Activated CD8-positive, alpha-beta T cell treated with anti-CD3 and anti-CD28 coated beads for 36 hours (primary cell): ENCODE results near the gene SETBP1. TPM values are rescaled to one million over a fixed set of nuclear protein-coding genes. Genes with fewer than 3 reads are reported as not detected.

Source experiments
- ATAC-seq: fragments of 200-7000 bp; cut with Tn5 transposase; one replicate; pipeline ENCODE4 v1.10.0; 2021; ENCODE audit warnings: mild to moderate bottlenecking, moderate library complexity
- CTCF ChIA-PET: fragments of 350-600 bp; sonication (Branson Sonifier 250); formaldehyde crosslinking; loops from one replicate; lab custom pipeline; 2021; ENCODE audit warnings: antibody characterized with exemption; lab: Charles Lee
- POLR2A ChIA-PET: fragments of 350-600 bp; sonication (Branson Sonifier 250); formaldehyde crosslinking; loops from one replicate; lab custom pipeline; 2021; ENCODE audit warnings: antibody characterized with exemption; lab: Charles Lee
- DNase-seq: peaks from one replicate; pipeline ENCODE4 v3.0.0-alpha.2; 2020
- H3K27ac Mint-ChIP-seq: one replicate; pipeline ENCODE4 v1.8.0; 2021; ENCODE audit warnings: mild to moderate bottlenecking, mixed read lengths
- H3K27me3 Mint-ChIP-seq: one replicate; pipeline ENCODE4 v1.8.0; 2021; ENCODE audit warnings: mixed read lengths
- H3K36me3 Mint-ChIP-seq: one replicate; pipeline ENCODE4 v1.8.0; 2021; ENCODE audit warnings: low read depth, mixed read lengths
- H3K4me1 Mint-ChIP-seq: one replicate; pipeline ENCODE4 v1.8.0; 2021; ENCODE audit warnings: low read depth, mixed read lengths
- H3K4me3 Mint-ChIP-seq: one replicate; pipeline ENCODE4 v1.8.0; 2021; ENCODE audit warnings: mild to moderate bottlenecking, moderate library complexity, mixed read lengths
- H3K9me3 Mint-ChIP-seq: one replicate; pipeline ENCODE4 v1.8.0; 2021; ENCODE audit warnings: mixed read lengths
- CTCF ChIP-seq: fragments of 200-600 bp; IDR thresholded peaks from one replicate; pipeline ENCODE4 v1.8.0; 2022; ENCODE audit warnings: antibody characterized with exemption, mild to moderate bottlenecking
- intact Hi-C: fragments of 100-400 bp; cut with micrococcal nuclease; formaldehyde crosslinking; loops from one replicate; pipeline ENCODE4 v1.10.0; 2022
- total RNA-seq, 2 experiments: library from RNA; stranded (reverse); gene quantifications; one replicate each; pipeline ENCODE4 v1.2.3, GENCODE V29; 2021

Gene SETBP1
- total RNA-seq, 2 experiments from 2014 or later = 10.2 to 10.4 TPM

GRCh38 chr18:44793685-44794084, 113.0 kb downstream of the SETBP1 start:
- ATAC-seq (no peak), DNase-seq (no peak)
- Mint-ChIP-seq H3K4me3 (no peak overlapping the region), H3K36me3 (no peaks in the 10 kb centered on the region), H3K27me3 (no peaks in the 10 kb centered on the region), H3K27ac (no peak overlapping the region), H3K9me3 (no peaks in the 10 kb centered on the region), H3K4me1 (peaks cover 34% of the 10 kb centered on the region)
- ChIA-PET CTCF (interaction anchor here (1.6 kb wide), 1 partner anchor 13 kb away, joined by 3 read pairs; no protein-coding TSS in a partner anchor), POLR2A (interaction anchor here (0.7 kb wide), 1 partner anchor 44 kb away, joined by 3 read pairs; no protein-coding TSS in a partner anchor)
- no peak for TF ChIP-seq CTCF
- intact Hi-C loops = no loop called here

DNA sequence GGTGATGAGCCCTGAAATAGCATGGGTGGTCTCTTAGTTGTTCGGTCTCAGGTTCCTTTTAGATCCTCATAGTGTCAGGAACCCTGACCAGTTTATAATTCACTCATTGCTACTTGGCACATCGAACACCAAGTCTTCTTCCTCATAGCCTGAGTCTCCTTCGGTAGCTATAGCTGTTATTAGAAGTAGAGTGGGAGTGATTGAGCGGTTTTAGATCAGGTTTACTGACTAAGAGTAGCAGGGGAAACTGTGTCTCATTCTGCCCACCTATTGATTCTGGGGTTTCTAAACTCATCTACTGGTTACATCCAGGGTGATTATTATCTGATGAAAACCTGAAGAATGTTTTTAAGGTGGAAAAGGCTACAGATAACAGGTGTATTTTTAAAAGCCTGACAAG, 114.6 kb downstream of the SETBP1 start:
- ChIA-PET CTCF (interaction anchor here (0.7 kb wide), 1 partner anchor 28 kb away, joined by 3 read pairs; no protein-coding TSS in a partner anchor), POLR2A (no interaction called here)
- Mint-ChIP-seq H3K4me3 (no peak overlapping the region), H3K36me3 (peaks cover 3% of the 10 kb centered on the region), H3K4me1 (peaks cover 50% of the 10 kb centered on the region), H3K27me3 (no peaks in the 10 kb centered on the region), H3K9me3 (peaks cover 2% of the 10 kb centered on the region), H3K27ac (no peak overlapping the region)
- TF ChIP-seq CTCF = no peak
- intact Hi-C loops = loop anchor here (5.0 kb wide), 2 partner anchors 68 to 92 kb away; no protein-coding TSS in a partner anchor
- peak; percentile 64 for ATAC-seq
- DNase-seq = peak; percentile 42

GRCh38 chr18:44796429-44797428, 116.0 kb downstream of the SETBP1 start:
- ChIA-PET POLR2A (interaction anchor here (0.6 to 1.4 kb wide), 2 partner anchors 71 to 750 kb away, joined by 4 read pairs; no protein-coding TSS in a partner anchor), CTCF (interaction anchor here (1.3 kb wide), 1 partner anchor 71 kb away, joined by 5 read pairs; no protein-coding TSS in a partner anchor)
- no peaks in the 10 kb centered on the region for H3K27me3 Mint-ChIP-seq
- TF ChIP-seq CTCF = no peak
- peaks cover 10% of the 10 kb centered on the region for H3K36me3 Mint-ChIP-seq
- peaks cover 53% of the 10 kb centered on the region for H3K4me1 Mint-ChIP-seq
- no peak overlapping the region for H3K4me3 Mint-ChIP-seq
- DNase-seq (no peak), ATAC-seq (no peak)
- intact Hi-C loops = loop anchor here (5.0 kb wide), 2 partner anchors 69 to 91 kb away; no protein-coding TSS in a partner anchor
- H3K9me3 Mint-ChIP-seq = peaks cover 5% of the 10 kb centered on the region
- H3K27ac Mint-ChIP-seq = no peak overlapping the region

- TF ChIP-seq CTCF = no peak
- Mint-ChIP-seq H3K27ac (peak overlapping the region; percentile 56), H3K4me3 (no peak overlapping the region), H3K9me3 (peaks cover 5% of the 10 kb centered on the region), H3K36me3 (peaks cover 13% of the 10 kb centered on the region), H3K4me1 (peaks cover 68% of the 10 kb centered on the region), H3K27me3 (no peaks in the 10 kb centered on the region)
- intact Hi-C loops = loop anchor here (5.0 kb wide), 2 partner anchors 71 to 89 kb away; no protein-coding TSS in a partner anchor
- ChIA-PET POLR2A (interaction anchor here (1.3 to 1.4 kb wide), 2 partner anchors 39 to 73 kb away, joined by 3 to 4 read pairs; no protein-coding TSS in a partner anchor), CTCF (interaction anchor here (1.1 to 1.6 kb wide), 3 partner anchors 18 to 73 kb away, joined by 3 to 4 read pairs (median 3); no protein-coding TSS in a partner anchor)
- DNase-seq = no peak
- ATAC-seq = peak; percentile 29
These were observed 117.9 kb downstream of the SETBP1 start for GRCh38 chr18:44798433-44799048.
